OCI-LY7 (cell line): ENCODE data around the gene E2F2. TPM values are rescaled to one million over a fixed set of nuclear protein-coding genes. Genes with fewer than 3 reads are reported as not detected.

Experiments used
- BruUV-seq: library from RNA; stranded (reverse); fragments of 400-500 nt; replicated peaks from 2 replicates; lab custom pipeline; 2021; lab: Mats Ljungman, UMichigan
- CTCF ChIA-PET: fragments of 300-600 bp; sonication (Branson Sonifier 250); formaldehyde crosslinking; loops from one replicate; lab custom pipeline; 2022; ENCODE audit warnings: antibody characterized with exemption; ENCODE audit not compliant: unreplicated experiment; lab: Charles Lee
- POLR2A ChIA-PET: fragments of 300-600 bp; sonication (Branson Sonifier 250); formaldehyde crosslinking; loops from one replicate; lab custom pipeline; 2022; ENCODE audit warnings: antibody characterized with exemption; lab: Charles Lee
- DNase-seq: peaks from one replicate; pipeline ENCODE4 v3.0.0-alpha.2; 2015; ENCODE audit warnings: low spot score
- H2AFZ ChIP-seq: fragments of 200-600 bp; sonication (generic), shearing (Covaris generic); 2 replicates; pipeline ENCODE4 v1.6.1; 2014; ENCODE audit warnings: mild to moderate bottlenecking, antibody characterized with exemption, low read length, moderate library complexity
- H3K27ac ChIP-seq: fragments of 200-600 bp; sonication (generic); 2 replicates; pipeline ENCODE4 v1.5.1; 2014; ENCODE audit warnings: mixed run types, low read depth, mild to moderate bottlenecking, moderate library complexity, low read length, inconsistent platforms; ENCODE audit not compliant: poor library complexity, severe bottlenecking
- H3K36me3 ChIP-seq: fragments of 200-600 bp; sonication (generic); 2 replicates; pipeline ENCODE4 v1.6.1; 2014; ENCODE audit warnings: mild to moderate bottlenecking, antibody characterized with exemption, low read length, moderate library complexity, mixed read lengths; ENCODE audit not compliant: insufficient read depth
- H3K4me1 ChIP-seq: fragments of 200-600 bp; sonication (generic); 2 replicates; pipeline ENCODE4 v1.5.1; 2014; ENCODE audit warnings: mild to moderate bottlenecking, low read length; ENCODE audit not compliant: insufficient read depth, poor library complexity, severe bottlenecking
- H3K4me2 ChIP-seq: fragments of 200-600 bp; sonication (generic); 2 replicates; pipeline ENCODE4 v1.6.1; 2014; ENCODE audit warnings: mild to moderate bottlenecking, low read length
- H3K4me3 ChIP-seq: fragments of 200-600 bp; sonication (generic); 2 replicates; pipeline ENCODE4 v1.5.1; 2014; ENCODE audit warnings: mild to moderate bottlenecking, low read depth, low read length; ENCODE audit not compliant: poor library complexity, severe bottlenecking
- H3K79me2 ChIP-seq: fragments of 200-600 bp; sonication (generic); 2 replicates; pipeline ENCODE4 v1.6.1; 2016; ENCODE audit warnings: low read depth, mild to moderate bottlenecking, low read length, moderate library complexity, mixed read lengths; ENCODE audit not compliant: insufficient read depth
- H3K9me2 ChIP-seq: fragments of 200-600 bp; sonication (generic); 2 replicates; pipeline ENCODE4 v1.6.1; 2016; ENCODE audit warnings: mild to moderate bottlenecking, low read length, mixed read lengths; ENCODE audit not compliant: insufficient read depth
- H3K9me3 ChIP-seq: fragments of 200-600 bp; sonication (generic); 2 replicates; pipeline ENCODE4 v1.6.1; 2014; ENCODE audit warnings: mild to moderate bottlenecking, mixed run types, low read length, mixed read lengths
- H4K20me1 ChIP-seq: fragments of 200-600 bp; sonication (generic); 2 replicates; pipeline ENCODE4 v1.6.1; 2014; ENCODE audit warnings: mild to moderate bottlenecking, antibody characterized with exemption, low read length, moderate library complexity, mixed read lengths; ENCODE audit not compliant: insufficient read depth
- EZH2phosphoT487 ChIP-seq: fragments of 200-600 bp; sonication (generic); IDR thresholded peaks from 2 replicates; pipeline ENCODE4 v1.6.1; 2018; ENCODE audit warnings: low read depth, borderline replicate concordance, mild to moderate bottlenecking, mixed run types, antibody characterized with exemption, low read length, moderate library complexity, mixed read lengths
- intact Hi-C: fragments of 100-400 bp; cut with micrococcal nuclease; formaldehyde crosslinking; loops from one replicate; pipeline ENCODE4 v1.10.0; 2022; ENCODE audit not compliant: unreplicated experiment
- total RNA-seq, 2 experiments: library from RNA; depleted of rRNA in 1 of 2; stranded (reverse); fragments of >200 nt in 1 of 2; shearing (Covaris generic) in 1 of 2; gene quantifications; 2 replicates each; pipeline ENCODE4 v1.2.3, GENCODE V29; 2014 to 2022
- TF ChIP-seq, protein P1 (sequence below): fragments of 200-600 bp; sonication (generic); conservative IDR thresholded peaks from 2 replicates; pipeline ENCODE4 v1.5.1; 2014; ENCODE audit warnings: mild to moderate bottlenecking, antibody characterized with exemption, low read length, moderate library complexity, mixed read lengths

E2F2 gene
- total RNA-seq, 2 experiments from 2014 or later: 203 to 212 TPM

DNA sequence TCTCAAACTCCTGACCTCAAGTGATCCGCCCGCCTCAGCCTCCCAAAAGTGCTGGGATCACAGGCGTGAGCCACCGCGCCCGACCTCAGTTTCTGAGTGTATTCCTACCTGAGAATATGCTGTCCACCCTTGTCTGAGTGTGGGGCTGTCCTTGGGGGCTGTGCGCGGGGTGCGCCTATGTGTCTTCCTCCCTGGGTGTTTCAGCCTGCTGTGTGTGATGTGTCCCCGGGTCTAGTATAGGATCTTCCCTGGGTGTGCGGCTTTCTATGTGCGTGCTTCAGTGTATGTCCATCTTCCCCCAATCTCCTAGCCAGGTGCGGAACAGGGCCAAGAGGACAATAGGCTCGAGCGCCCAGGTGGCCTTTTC, 36.6 kb upstream of the E2F2 start:
- ChIA-PET POLR2A (interaction anchor here (0.6 to 12.1 kb wide), 4 partner anchors 9 to 33 kb away, joined by 3 to 259 read pairs (median 4); partner anchors contain the start of gene ID3), CTCF (no interaction called here)
- Histone ChIP-seq H3K4me1 (peaks cover 80% of the 10 kb centered on the region), H3K9me3 (no peaks in the 10 kb centered on the region), H3K4me2 (peak overlapping the region; percentile 59; the same call in 1 of the 2 replicates), H3K9me2 (no peaks in the 10 kb centered on the region), H3K79me2 (peaks cover 8% of the 10 kb centered on the region; the same call in 1 of the 2 replicates), H3K4me3 (no peak overlapping the region), H2AFZ (no peak overlapping the region), H4K20me1 (no peaks in the 10 kb centered on the region), H3K36me3 (no peaks in the 10 kb centered on the region), H3K27ac (no peak overlapping the region)
- no TSS peak for BruUV-seq
- no peak for DNase-seq
- TF ChIP-seq, protein P1, sequence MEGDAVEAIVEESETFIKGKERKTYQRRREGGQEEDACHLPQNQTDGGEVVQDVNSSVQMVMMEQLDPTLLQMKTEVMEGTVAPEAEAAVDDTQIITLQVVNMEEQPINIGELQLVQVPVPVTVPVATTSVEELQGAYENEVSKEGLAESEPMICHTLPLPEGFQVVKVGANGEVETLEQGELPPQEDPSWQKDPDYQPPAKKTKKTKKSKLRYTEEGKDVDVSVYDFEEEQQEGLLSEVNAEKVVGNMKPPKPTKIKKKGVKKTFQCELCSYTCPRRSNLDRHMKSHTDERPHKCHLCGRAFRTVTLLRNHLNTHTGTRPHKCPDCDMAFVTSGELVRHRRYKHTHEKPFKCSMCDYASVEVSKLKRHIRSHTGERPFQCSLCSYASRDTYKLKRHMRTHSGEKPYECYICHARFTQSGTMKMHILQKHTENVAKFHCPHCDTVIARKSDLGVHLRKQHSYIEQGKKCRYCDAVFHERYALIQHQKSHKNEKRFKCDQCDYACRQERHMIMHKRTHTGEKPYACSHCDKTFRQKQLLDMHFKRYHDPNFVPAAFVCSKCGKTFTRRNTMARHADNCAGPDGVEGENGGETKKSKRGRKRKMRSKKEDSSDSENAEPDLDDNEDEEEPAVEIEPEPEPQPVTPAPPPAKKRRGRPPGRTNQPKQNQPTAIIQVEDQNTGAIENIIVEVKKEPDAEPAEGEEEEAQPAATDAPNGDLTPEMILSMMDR: no peak
- TF ChIP-seq EZH2phosphoT487: no peak
- intact Hi-C loops: no loop called here

DNA sequence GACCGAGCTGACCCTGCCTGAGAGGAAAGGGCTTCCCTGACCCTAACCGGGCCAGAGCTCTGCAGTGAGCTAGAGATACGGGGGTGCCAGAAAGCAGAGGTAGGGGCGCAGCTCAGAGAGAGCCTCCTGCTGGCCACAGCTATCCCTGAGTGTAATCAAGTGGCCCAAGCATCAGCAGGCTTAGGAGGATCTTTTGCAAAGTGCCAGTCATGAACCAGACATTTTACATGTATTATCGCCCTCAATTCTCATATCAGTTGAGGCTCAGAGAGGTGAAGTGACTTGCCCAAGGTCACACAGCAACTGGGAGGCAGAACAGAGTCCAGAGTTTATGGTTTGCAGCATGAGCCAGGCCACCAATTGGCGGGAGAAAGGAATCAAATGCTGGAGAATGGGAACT, 35.3 kb upstream of the E2F2 start:
- H3K9me2 ChIP-seq: no peaks in the 10 kb centered on the region
- peaks cover 82% of the 10 kb centered on the region for H3K4me1 ChIP-seq
- TF ChIP-seq, protein P1: peak; percentile 73
- TF ChIP-seq EZH2phosphoT487: no peak
- BruUV-seq: no TSS peak
- no peak overlapping the region for H3K4me2 ChIP-seq
- ChIA-PET POLR2A (interaction anchor here (1.1 kb wide), 1 partner anchor 26 kb away, joined by 5 read pairs; no protein-coding TSS in a partner anchor), CTCF (interaction anchor here (0.6 kb wide), 1 partner anchor 9 kb away, joined by 3 read pairs; no protein-coding TSS in a partner anchor)
- H4K20me1 ChIP-seq: no peaks in the 10 kb centered on the region
- H3K36me3 ChIP-seq: no peaks in the 10 kb centered on the region
- no peak for DNase-seq
- peaks cover 6% of the 10 kb centered on the region; the same call in 1 of the 2 replicates for H3K79me2 ChIP-seq
- H3K4me3 ChIP-seq: no peak overlapping the region
- H2AFZ ChIP-seq: peak overlapping the region; percentile 26; the same call in 1 of the 2 replicates
- H3K9me3 ChIP-seq: no peaks in the 10 kb centered on the region
- intact Hi-C loops: no loop called here
- peak overlapping the region; percentile 9 for H3K27ac ChIP-seq

DNA sequence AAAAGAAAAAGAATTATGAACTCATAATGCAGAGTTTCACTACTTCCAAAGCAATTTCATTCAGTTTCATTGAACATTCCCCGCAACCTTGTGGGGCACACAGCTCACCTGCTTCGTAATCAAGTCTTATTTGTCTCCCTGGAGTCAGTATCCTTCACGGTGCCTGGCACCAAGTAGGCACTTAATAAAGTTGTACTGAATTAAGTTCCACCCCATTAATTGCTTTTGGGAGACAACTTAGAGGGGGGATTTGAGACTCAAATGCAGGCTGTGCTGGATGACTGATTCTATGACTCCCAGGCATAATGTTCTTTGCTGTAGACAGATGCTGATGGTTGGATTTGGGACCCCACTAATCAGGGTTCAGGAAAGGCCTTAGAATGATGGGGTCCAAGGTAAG, 34.7 kb upstream of the E2F2 start:
- Histone ChIP-seq H3K4me3 (no peak overlapping the region), H3K4me2 (no peak overlapping the region), H3K79me2 (peaks cover 11% of the 10 kb centered on the region; the same call in 1 of the 2 replicates), H3K4me1 (peaks cover 83% of the 10 kb centered on the region), H3K9me3 (no peaks in the 10 kb centered on the region), H3K36me3 (no peaks in the 10 kb centered on the region), H3K27ac (peak overlapping the region; percentile 9), H4K20me1 (no peaks in the 10 kb centered on the region), H2AFZ (peak overlapping the region; percentile 26; the same call in 1 of the 2 replicates), H3K9me2 (no peaks in the 10 kb centered on the region)
- DNase-seq: no peak
- BruUV-seq: no TSS peak
- CTCF ChIA-PET: interaction anchor here (0.6 kb wide), 1 partner anchor 10 kb away, joined by 3 read pairs; no protein-coding TSS in a partner anchor
- POLR2A ChIA-PET: interaction anchor here (1.0 kb wide), 1 partner anchor 62 kb away, joined by 3 read pairs; no protein-coding TSS in a partner anchor
- TF ChIP-seq, protein P1: no peak
- no peak for TF ChIP-seq EZH2phosphoT487
- intact Hi-C loops: no loop called here
